GM06990 (cell line): Measurements from ENCODE around the gene DNAJC12.

Experiments used
- DNase-seq: peaks from one replicate; pipeline ENCODE4 v3.0.0-alpha.2; 2011; ENCODE audit not compliant: insufficient read length; ENCODE audit errors: extremely low read depth
- H3K27me3 ChIP-seq: replicated peaks from 2 replicates; pipeline ENCODE4 v1.6.0; 2011; ENCODE audit warnings: low read length; ENCODE audit not compliant: control insufficient read depth, insufficient read depth
- H3K36me3 ChIP-seq: 2 replicates; pipeline ENCODE4 v1.5.1; 2011; ENCODE audit warnings: low read length; ENCODE audit not compliant: control insufficient read depth, insufficient read depth
- H3K4me3 ChIP-seq: replicated peaks from 2 replicates; pipeline ENCODE4 v1.5.1; 2011; ENCODE audit warnings: low read depth, mild to moderate bottlenecking, control low read depth, low read length
- TF ChIP-seq, protein P1 (sequence below): IDR thresholded peaks from 2 replicates; pipeline ENCODE4 v1.5.1; 2011; ENCODE audit warnings: low read length, control low read depth, mild to moderate bottlenecking, inconsistent platforms; ENCODE audit not compliant: insufficient read depth, poor library complexity, severe bottlenecking

The DNAJC12 gene

DNA sequence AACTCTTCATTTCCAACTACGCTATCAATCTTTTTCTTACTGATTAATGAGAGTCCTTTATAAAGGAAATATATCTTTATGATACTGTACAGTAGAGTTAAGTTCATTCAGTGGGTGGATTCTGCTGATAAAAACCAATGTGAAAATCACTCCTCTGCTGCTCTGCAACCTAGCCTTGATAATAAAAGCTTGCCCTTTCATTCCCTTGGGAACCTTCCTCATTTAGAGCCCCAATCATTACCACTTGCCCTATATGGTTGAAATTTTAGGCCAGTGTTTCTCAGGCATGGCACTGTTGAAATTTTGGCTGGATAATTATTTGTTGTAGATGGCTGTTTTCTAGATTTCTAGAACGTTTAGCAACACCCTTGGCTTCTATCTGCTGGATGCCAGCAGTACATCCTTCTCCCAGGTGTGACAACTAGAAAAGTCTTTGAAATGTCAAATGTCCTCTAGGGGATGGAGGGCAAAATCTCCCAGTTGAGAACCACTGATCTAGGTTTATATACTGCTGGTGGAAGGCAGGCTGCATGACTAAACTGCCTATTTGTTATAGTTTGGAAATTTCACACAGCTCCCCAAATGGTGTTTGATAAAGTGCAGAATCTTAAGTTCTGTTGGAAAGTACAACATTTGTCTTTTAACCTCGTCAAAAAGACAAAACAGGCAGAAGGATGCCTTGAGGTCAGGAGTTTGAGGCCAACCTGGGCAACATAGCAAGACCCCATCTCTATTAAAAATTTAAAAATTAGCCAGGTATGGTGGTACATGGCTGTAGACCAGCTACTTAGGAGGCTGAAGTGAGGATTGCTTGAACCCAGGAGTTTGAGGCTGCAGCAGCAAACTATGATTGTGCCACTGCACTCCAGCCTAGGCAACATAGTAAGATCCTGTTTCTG, 37.6 kb upstream of the DNAJC12 start:
- TF ChIP-seq, protein P1, sequence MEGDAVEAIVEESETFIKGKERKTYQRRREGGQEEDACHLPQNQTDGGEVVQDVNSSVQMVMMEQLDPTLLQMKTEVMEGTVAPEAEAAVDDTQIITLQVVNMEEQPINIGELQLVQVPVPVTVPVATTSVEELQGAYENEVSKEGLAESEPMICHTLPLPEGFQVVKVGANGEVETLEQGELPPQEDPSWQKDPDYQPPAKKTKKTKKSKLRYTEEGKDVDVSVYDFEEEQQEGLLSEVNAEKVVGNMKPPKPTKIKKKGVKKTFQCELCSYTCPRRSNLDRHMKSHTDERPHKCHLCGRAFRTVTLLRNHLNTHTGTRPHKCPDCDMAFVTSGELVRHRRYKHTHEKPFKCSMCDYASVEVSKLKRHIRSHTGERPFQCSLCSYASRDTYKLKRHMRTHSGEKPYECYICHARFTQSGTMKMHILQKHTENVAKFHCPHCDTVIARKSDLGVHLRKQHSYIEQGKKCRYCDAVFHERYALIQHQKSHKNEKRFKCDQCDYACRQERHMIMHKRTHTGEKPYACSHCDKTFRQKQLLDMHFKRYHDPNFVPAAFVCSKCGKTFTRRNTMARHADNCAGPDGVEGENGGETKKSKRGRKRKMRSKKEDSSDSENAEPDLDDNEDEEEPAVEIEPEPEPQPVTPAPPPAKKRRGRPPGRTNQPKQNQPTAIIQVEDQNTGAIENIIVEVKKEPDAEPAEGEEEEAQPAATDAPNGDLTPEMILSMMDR = no peak
- DNase-seq = no peak
- H3K4me3 ChIP-seq = no peak overlapping the region
- H3K27me3 ChIP-seq = no peaks in the 10 kb centered on the region
- H3K36me3 ChIP-seq = no peaks in the 10 kb centered on the region

DNA sequence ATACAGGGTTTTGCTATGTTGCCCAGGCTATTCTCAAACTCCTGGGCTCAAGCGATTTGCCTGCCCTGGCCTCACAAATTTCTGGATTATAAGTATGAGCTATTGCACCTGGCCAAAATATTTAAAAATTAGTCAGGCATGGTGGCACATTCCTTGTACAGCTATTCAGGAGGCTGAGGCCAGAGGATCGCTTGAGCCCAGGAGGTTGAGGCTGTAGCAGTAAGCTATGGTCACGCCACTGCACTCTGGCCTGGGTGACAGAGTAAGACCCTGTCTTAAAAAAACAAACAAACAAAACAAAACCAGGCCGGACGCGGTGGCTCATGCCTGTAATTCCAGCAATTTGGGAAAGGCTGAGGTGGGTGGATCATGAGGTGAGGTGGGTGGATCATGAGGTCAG, 32.0 kb upstream of the DNAJC12 start:
- TF ChIP-seq, protein P1 = no peak
- H3K27me3 ChIP-seq = no peaks in the 10 kb centered on the region
- H3K4me3 ChIP-seq = no peak overlapping the region
- no peaks in the 10 kb centered on the region for H3K36me3 ChIP-seq
- no peak for DNase-seq

GRCh38 chr10:67868132-67868531, 30.1 kb upstream of the DNAJC12 start:
- Histone ChIP-seq H3K27me3 (no peaks in the 10 kb centered on the region), H3K36me3 (no peaks in the 10 kb centered on the region), H3K4me3 (no peak overlapping the region)
- DNase-seq = no peak
- TF ChIP-seq, protein P1 = no peak

GRCh38 chr10:67864607-67865371, 26.8 kb upstream of the DNAJC12 start:
- no peaks in the 10 kb centered on the region for H3K36me3 ChIP-seq
- no peak for DNase-seq
- H3K4me3 ChIP-seq = no peak overlapping the region
- H3K27me3 ChIP-seq = no peaks in the 10 kb centered on the region
- TF ChIP-seq, protein P1 = no peak

GRCh38 chr10:67863094-67863493, 25.1 kb upstream of the DNAJC12 start:
- Histone ChIP-seq H3K4me3 (no peak overlapping the region), H3K36me3 (no peaks in the 10 kb centered on the region), H3K27me3 (no peaks in the 10 kb centered on the region)
- DNase-seq = no peak
- TF ChIP-seq, protein P1 = no peak
